Fibroblast of the aortic adventitia (primary cell): Measurements from ENCODE around the gene ANKRD53. TPM values are rescaled to one million over a fixed set of nuclear protein-coding genes. Genes with fewer than 3 reads are reported as not detected.
A peak's percentile ranks its signal among the peaks of the same experiment; 100 is the strongest.

Experiments
- DNase-seq: peaks from one replicate; pipeline ENCODE4 v3.0.0-alpha.2; 2010; ENCODE audit warnings: low read depth
- H3K4me3 ChIP-seq: 2 replicates; pipeline ENCODE4 v1.5.1; 2011; ENCODE audit warnings: low read depth, mild to moderate bottlenecking, control low read depth, low read length, moderate library complexity
- total RNA-seq: library from RNA; depleted of rRNA; stranded (reverse); fragments of >200 nt; gene quantifications from 2 replicates; pipeline ENCODE4 v1.2.3, GENCODE V29; 2012; ENCODE audit warnings: low replicate concordance
- TF ChIP-seq, protein P1 (sequence below): IDR thresholded peaks from 2 replicates; pipeline ENCODE4 v1.5.1; 2011; ENCODE audit warnings: mild to moderate bottlenecking, low read length, control low read depth, inconsistent platforms; ENCODE audit not compliant: insufficient read depth

ANKRD53 gene
- total RNA-seq, 1 donor, result 1.1 TPM

DNA sequence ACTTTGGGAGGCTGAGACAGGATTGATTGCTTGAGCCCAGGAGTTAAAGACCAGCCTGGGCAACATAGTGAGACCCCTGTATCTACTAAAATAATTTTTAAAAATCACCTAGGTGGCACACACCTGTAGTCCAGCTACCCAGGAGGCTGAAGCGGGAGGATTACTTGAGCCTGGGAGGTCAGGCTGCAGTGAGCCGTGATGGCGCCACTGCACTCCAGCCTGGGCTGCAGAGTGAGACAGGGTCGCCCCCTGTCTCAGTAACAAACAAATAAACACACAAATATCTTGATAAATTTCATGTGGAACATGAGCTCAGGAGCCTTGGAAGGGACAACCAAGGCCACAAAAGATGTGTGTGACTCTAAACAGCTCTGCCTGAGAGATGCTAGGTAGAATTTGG is 11.7 kb upstream of the ANKRD53 start:
- H3K4me3 ChIP-seq, result no peak overlapping the region
- TF ChIP-seq, protein P1, sequence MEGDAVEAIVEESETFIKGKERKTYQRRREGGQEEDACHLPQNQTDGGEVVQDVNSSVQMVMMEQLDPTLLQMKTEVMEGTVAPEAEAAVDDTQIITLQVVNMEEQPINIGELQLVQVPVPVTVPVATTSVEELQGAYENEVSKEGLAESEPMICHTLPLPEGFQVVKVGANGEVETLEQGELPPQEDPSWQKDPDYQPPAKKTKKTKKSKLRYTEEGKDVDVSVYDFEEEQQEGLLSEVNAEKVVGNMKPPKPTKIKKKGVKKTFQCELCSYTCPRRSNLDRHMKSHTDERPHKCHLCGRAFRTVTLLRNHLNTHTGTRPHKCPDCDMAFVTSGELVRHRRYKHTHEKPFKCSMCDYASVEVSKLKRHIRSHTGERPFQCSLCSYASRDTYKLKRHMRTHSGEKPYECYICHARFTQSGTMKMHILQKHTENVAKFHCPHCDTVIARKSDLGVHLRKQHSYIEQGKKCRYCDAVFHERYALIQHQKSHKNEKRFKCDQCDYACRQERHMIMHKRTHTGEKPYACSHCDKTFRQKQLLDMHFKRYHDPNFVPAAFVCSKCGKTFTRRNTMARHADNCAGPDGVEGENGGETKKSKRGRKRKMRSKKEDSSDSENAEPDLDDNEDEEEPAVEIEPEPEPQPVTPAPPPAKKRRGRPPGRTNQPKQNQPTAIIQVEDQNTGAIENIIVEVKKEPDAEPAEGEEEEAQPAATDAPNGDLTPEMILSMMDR, result no peak
- no peak for DNase-seq

DNA sequence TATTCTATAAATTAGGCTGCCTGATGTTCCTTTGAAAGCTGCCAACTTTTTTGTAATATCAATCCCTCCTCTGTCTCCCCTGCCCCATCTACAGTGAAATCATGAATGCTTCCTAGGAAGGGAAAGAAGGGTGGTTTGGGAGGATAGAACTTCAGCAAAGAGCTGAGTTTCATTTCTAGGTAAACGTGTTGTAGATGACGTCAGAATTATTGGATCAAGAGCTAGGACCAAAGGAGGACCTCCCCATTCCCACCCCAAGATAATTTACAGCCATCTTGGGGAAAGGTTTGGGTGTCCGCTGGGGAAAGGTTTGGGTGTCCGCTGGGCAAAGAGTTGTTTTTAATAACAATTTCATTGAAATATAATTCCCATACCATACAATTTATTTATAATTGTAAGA is 11.2 kb upstream of the ANKRD53 start:
- DNase-seq, result no peak
- H3K4me3 ChIP-seq, result no peak overlapping the region
- TF ChIP-seq, protein P1, result no peak

DNA sequence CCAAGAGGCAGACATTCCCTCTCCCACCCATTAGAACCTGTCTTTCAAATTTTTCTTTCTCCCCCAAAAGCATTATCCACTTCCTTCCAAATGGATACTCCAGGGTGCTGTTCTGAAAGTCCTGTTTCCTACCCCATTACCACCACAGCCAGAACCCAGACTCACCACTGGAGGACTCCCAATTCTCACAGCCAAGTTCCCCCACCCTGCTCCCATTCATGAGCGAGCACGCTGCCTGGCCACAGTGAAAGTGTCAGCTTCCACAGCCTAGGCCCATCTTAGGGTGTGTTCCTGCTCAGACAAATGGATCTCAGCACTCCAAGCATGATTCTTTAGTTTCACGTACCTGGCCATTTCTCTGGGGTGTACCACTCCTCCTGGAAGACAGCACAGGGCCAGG is 3.8 kb upstream of the ANKRD53 start:
- no peak for DNase-seq
- H3K4me3 ChIP-seq, result no peak overlapping the region
- TF ChIP-seq, protein P1, result no peak

DNA sequence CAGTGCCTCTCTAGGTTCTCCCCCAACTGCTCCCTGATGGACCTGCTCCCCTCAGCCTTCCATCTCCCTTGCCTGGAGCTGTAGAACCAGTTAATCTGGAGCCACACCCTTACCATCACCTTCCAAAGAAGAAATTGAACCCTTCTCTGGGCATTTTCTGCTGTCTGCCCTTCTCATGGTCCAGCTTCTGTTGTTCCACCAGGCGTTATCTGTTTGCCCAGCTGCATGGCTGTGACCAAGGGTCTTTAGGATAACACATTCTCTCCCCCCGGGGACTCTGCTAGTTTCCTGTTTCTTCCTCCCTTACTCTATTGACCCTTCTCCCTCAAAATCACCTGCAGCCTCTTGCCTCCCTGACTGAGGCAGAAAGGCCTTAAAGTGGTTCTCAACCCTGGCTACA is 3.2 kb upstream of the ANKRD53 start:
- DNase-seq, result no peak
- TF ChIP-seq, protein P1, result no peak
- no peak overlapping the region for H3K4me3 ChIP-seq

DNA sequence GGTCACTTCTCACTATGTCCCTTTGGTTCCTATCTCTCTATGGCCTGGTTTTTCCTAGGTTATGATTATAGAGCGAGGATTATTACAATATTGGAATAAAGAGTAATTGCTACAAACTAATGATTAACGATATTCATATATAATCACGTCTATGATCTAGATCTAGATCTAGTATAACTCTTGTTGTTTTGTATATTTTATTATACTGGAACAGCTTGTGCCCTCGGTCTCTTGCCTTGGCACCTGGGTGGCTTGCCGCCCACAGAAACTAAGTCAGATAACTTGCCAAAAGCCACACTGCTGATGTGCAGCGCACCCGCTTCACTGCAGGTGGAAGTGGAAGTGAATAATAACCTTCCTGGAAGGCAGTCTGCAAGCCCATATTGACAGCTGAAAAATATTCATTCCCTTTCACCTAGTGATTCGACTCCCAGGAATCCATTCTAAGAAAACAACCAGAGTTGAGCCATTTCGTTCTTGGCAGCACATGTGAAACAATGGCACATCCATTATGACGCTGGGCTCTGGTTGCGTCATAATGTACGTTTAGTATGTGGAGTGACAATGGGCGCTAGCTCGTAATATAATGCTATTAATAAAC is 725 bp upstream of the ANKRD53 start:
- DNase-seq, result peak; percentile 93
- H3K4me3 ChIP-seq, result peak overlapping the region; percentile 62
- TF ChIP-seq, protein P1, result no peak

DNA sequence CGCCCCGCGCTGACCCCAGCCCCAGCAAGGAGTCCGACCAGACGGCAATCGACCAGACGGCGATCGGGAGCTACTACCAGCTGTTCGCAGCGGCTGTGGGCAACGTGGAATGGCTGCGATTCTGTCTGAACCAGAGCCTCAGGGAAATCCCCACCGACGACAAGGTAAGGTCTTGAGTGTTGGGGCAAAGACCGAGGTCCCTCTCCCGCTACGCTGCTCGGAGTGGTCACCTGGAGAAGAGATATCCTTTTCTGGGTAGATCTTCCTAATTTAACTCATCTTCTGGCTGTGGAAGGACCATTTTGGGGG is 704 bp downstream of the ANKRD53 start:
- peak overlapping the region; percentile 9 for H3K4me3 ChIP-seq
- TF ChIP-seq, protein P1, result no peak
- no peak for DNase-seq

DNA sequence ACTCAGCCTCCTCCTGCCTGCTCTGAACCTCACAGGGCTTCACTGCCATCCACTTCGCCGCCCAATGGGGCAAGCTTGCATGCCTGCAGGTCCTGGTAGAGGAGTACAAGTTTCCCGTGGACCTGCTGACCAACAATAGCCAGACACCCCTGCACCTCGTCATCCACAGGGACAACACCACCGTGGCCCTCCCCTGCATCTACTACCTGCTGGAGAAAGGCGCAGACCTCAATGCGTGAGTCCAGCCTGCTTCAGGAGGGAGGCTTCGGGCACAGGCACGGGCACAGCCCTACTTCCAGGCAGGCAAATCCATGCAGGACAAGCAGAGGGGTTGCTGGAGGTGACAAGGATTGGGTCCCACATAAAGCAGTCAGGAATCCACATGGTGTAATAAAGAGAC is 1.2 kb downstream of the ANKRD53 start:
- TF ChIP-seq, protein P1, result no peak
- DNase-seq, result no peak
- no peak overlapping the region for H3K4me3 ChIP-seq
